Keratinocyte (primary cell): Measurements from ENCODE around the gene DMBX1. TPM values are rescaled to one million over a fixed set of nuclear protein-coding genes. Genes with fewer than 3 reads are reported as not detected.

Source experiments
- DNase-seq: peaks from one replicate; pipeline ENCODE4 v3.0.0-alpha.2; 2011; ENCODE audit warnings: low read depth, missing footprints, low spot score
- FAIRE-seq: peaks from 2 replicates; lab custom pipeline; 2011; peaks lifted over from hg19 to GRCh38; lab: Jason Lieb, UNC
- H2AFZ ChIP-seq: 2 replicates; pipeline ENCODE4 v1.6.0; 2012; ENCODE audit warnings: low read length, control low read depth, inconsistent platforms; ENCODE audit not compliant: control insufficient read depth
- H3K27ac ChIP-seq: 2 replicates; pipeline ENCODE4 v1.5.1; 2011; ENCODE audit warnings: low read length; ENCODE audit not compliant: control insufficient read depth, insufficient read depth
- H3K27me3 ChIP-seq: 3 replicates; pipeline ENCODE4 v1.6.0; 2011; ENCODE audit warnings: low read length; ENCODE audit not compliant: control insufficient read depth, insufficient read depth; ENCODE audit errors: extremely low read depth
- H3K36me3 ChIP-seq, 2 experiments: 2 replicates in 1 of 2; 3 replicates in 1 of 2; pipeline ENCODE4 v1.5.1; 2011; ENCODE audit warnings: low read length in 2 of 2, mild to moderate bottlenecking in 1 of 2; ENCODE audit not compliant: control insufficient read depth in 2 of 2, insufficient read depth in 2 of 2; ENCODE audit errors: extremely low read depth in 1 of 2
- H3K4me1 ChIP-seq: 3 replicates; pipeline ENCODE4 v1.5.1; 2011; ENCODE audit warnings: low read length; ENCODE audit not compliant: control insufficient read depth, insufficient read depth; ENCODE audit errors: extremely low read depth
- H3K4me2 ChIP-seq: 3 replicates; pipeline ENCODE4 v1.6.0; 2011; ENCODE audit warnings: low read depth, low read length; ENCODE audit not compliant: control insufficient read depth, insufficient read depth; ENCODE audit errors: extremely low read depth
- H3K4me3 ChIP-seq, 3 experiments: fragments of 200-600 bp in 1 of 3; sonication (generic) in 1 of 3; 2 replicates in 2 of 3; 3 replicates in 1 of 3; pipeline ENCODE4 v1.5.1; 2011 to 2016; ENCODE audit warnings: low read length in 3 of 3, mild to moderate bottlenecking in 3 of 3, control low read depth in 2 of 3, inconsistent platforms in 1 of 3, low read depth in 1 of 3, mixed read lengths in 1 of 3, mixed run types in 1 of 3, moderate library complexity in 1 of 3; ENCODE audit not compliant: control insufficient read depth in 2 of 3, insufficient read depth in 2 of 3; ENCODE audit errors: extremely low read depth in 1 of 3
- H3K79me2 ChIP-seq: 2 replicates; pipeline ENCODE4 v1.6.0; 2012; ENCODE audit warnings: low read length; ENCODE audit not compliant: control insufficient read depth, insufficient read depth
- H3K9ac ChIP-seq: 3 replicates; pipeline ENCODE4 v1.6.0; 2011; ENCODE audit warnings: low read length; ENCODE audit not compliant: control insufficient read depth, insufficient read depth; ENCODE audit errors: extremely low read depth
- H3K9me1 ChIP-seq: 3 replicates; pipeline ENCODE4 v1.6.0; 2011; ENCODE audit warnings: low read length; ENCODE audit not compliant: control insufficient read depth, insufficient read depth; ENCODE audit errors: extremely low read depth
- H3K9me3 ChIP-seq: 2 replicates; pipeline ENCODE4 v1.5.1; 2012; ENCODE audit warnings: low read depth, low read length; ENCODE audit not compliant: control insufficient read depth
- H4K20me1 ChIP-seq: 3 replicates; pipeline ENCODE4 v1.6.0; 2011; ENCODE audit warnings: low read length; ENCODE audit not compliant: control insufficient read depth, insufficient read depth; ENCODE audit errors: extremely low read depth
- EZH2 ChIP-seq: IDR thresholded peaks from one replicate; pipeline ENCODE4 v1.6.1; 2012; ENCODE audit warnings: inconsistent platforms, mild to moderate bottlenecking, low read length, moderate library complexity
- dilution Hi-C: fragments of 300-500 bp; cut with MboI; formaldehyde crosslinking; loops from one replicate; pipeline ENCODE4 v1.7.0; 2020; ENCODE audit warnings: low sequenced_read_pairs; ENCODE audit not compliant: extremely low pct_ligation_motif_present
- polyA plus RNA-seq, 5 experiments: library from polyadenylated mRNA; depleted of rRNA in 3 of 5; stranded (reverse) in 3 of 5; stranded (forward) in 1 of 5; unstranded in 1 of 5; fragments of >200 nt; gene quantifications; 1 replicate in 1 of 5; 2 replicates in 3 of 5; 3 replicates in 1 of 5; pipeline versions ENCODE4 v1.2.1 to v1.2.3, GENCODE V29; 2011 to 2012; ENCODE audit warnings: missing spikeins in 2 of 5, low read depth in 1 of 5, low replicate concordance in 1 of 5
- TF ChIP-seq, protein P1 (sequence below), 3 experiments: IDR thresholded peaks in 1 of 3; conservative IDR thresholded peaks in 1 of 3; optimal IDR thresholded peaks in 1 of 3; 2 replicates in 2 of 3; 3 replicates in 1 of 3; pipeline versions ENCODE3 to v1.5.1; 2011; ENCODE audit warnings: low read length in 3 of 3, mild to moderate bottlenecking in 3 of 3, moderate library complexity in 2 of 3, control low read depth in 1 of 3, inconsistent platforms in 1 of 3; ENCODE audit not compliant: insufficient read depth in 2 of 3; ENCODE audit errors: extremely low read depth in 1 of 3

Gene DMBX1
- polyA plus RNA-seq, 1 donor (not counting 4 experiments of a cell fraction or from before 2014, with no cell fraction given): not detected

DNA sequence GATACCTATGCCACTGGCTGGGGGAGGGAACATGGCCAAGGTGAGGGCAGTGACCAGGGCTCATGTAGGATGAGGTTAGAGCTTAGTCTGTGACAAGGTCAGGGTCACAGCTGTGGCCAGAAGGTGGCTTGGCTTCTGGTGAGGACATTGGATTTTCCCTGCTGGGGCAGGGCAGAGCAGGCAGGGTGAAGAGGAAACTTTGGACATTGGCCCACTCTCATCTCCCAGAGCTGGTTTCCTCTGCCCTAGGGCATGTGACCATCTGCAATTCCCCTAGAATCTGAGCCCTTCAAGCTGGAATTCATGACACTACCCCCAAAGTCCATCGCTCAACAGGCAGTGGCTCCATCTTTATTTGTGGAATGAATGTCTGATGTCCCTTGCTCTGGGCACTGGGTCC lies 5.3 kb downstream of the DMBX1 start:
- Histone ChIP-seq H3K79me2 (no peaks in the 10 kb centered on the region), H3K9me3 (no peaks in the 10 kb centered on the region), H4K20me1 (peaks cover 8% of the 10 kb centered on the region), H3K27me3 (peaks cover 68% of the 10 kb centered on the region), H3K9me1 (no peaks in the 10 kb centered on the region), H3K9ac (no peak overlapping the region), H3K4me1 (peaks cover 6% of the 10 kb centered on the region), H3K4me3 (no peak overlapping the region), H3K36me3 (no peaks in the 10 kb centered on the region), H2AFZ (no peak overlapping the region), H3K4me2 (no peak overlapping the region), H3K27ac (no peak overlapping the region)
- no peak for FAIRE-seq
- dilution Hi-C loops: no loop called here
- no peak for DNase-seq
- TF ChIP-seq EZH2: no peak
- TF ChIP-seq, protein P1, sequence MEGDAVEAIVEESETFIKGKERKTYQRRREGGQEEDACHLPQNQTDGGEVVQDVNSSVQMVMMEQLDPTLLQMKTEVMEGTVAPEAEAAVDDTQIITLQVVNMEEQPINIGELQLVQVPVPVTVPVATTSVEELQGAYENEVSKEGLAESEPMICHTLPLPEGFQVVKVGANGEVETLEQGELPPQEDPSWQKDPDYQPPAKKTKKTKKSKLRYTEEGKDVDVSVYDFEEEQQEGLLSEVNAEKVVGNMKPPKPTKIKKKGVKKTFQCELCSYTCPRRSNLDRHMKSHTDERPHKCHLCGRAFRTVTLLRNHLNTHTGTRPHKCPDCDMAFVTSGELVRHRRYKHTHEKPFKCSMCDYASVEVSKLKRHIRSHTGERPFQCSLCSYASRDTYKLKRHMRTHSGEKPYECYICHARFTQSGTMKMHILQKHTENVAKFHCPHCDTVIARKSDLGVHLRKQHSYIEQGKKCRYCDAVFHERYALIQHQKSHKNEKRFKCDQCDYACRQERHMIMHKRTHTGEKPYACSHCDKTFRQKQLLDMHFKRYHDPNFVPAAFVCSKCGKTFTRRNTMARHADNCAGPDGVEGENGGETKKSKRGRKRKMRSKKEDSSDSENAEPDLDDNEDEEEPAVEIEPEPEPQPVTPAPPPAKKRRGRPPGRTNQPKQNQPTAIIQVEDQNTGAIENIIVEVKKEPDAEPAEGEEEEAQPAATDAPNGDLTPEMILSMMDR (optimal IDR thresholded peaks at IDR 0.05 in 1 of 3, IDR thresholded peaks at IDR 0.05 in 1 of 3, conservative IDR thresholded peaks at IDR 0.05 in 1 of 3; ENCODE audit: extremely low read depth in 1 of 3, insufficient read depth in 2 of 3, low read length in 3 of 3): no peak

DNA sequence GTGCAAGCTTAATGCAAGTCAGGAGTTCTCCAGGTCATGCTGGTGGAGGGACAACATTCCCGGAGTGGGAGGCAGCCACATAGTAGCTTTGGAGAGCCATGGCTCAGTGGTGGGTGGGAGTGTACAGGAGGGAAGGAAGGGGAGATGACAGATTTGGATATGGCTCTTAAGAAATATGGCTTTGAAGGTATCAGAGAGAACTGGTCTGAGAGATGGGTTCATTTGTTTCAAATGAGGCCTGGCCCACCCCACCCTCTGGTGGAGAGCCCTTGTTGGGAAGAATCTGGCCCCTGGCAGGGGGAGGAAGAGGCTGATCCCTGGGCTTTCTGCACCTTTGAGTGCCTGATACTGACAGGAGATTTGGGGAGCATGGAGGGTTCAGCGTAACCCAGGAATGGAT lies 6.1 kb downstream of the DMBX1 start:
- H3K36me3 ChIP-seq: no peaks in the 10 kb centered on the region
- no peak overlapping the region for H3K9ac ChIP-seq
- H3K9me3 ChIP-seq: no peaks in the 10 kb centered on the region
- dilution Hi-C loops: no loop called here
- H3K79me2 ChIP-seq: no peaks in the 10 kb centered on the region
- no peak overlapping the region for H2AFZ ChIP-seq
- peaks cover 8% of the 10 kb centered on the region for H4K20me1 ChIP-seq
- FAIRE-seq (no peak), DNase-seq (no peak)
- no peaks in the 10 kb centered on the region for H3K4me1 ChIP-seq
- no peak overlapping the region for H3K27ac ChIP-seq
- no peak overlapping the region for H3K4me3 ChIP-seq
- H3K9me1 ChIP-seq: no peaks in the 10 kb centered on the region
- TF ChIP-seq, protein P1 (optimal IDR thresholded peaks at IDR 0.05 in 1 of 3, IDR thresholded peaks at IDR 0.05 in 1 of 3, conservative IDR thresholded peaks at IDR 0.05 in 1 of 3; ENCODE audit: extremely low read depth in 1 of 3, insufficient read depth in 2 of 3, low read length in 3 of 3): no peak
- TF ChIP-seq EZH2: no peak
- H3K4me2 ChIP-seq: no peak overlapping the region
- H3K27me3 ChIP-seq: peaks cover 59% of the 10 kb centered on the region
